ENCODE measurements around the gene WASF2.
"Not testable (repeated sequence)": the region's sequence is repeated elsewhere in the genome, so short reads cannot be mapped to it uniquely, and the experiment has no call there.

The WASF2 gene

DNA sequence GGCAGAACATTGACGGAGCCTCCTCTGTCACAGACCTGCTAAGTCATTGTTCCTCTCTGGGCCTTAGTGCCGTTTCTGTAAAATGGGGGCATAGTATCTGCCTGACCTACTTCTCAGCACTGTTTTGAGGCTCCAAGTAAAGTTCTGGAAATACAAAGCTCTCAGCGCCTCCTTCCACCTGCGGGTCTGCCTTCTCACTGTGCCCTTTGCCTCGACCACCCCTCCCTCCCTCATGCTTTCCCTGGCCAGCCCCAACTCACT, 15.4 kb upstream of the WASF2 start:
- no peak for DNase-seq (ENCODE audit: low read depth)
- H3K4me3 ChIP-seq (ENCODE audit: low read length) = no peak overlapping the region
- TF ChIP-seq CTCF (IDR thresholded peaks at IDR 0.05; ENCODE audit: insufficient read depth, low read depth, low read length, missing control alignments) = no peak

- H3K4me3 ChIP-seq (ENCODE audit: low read length) = no peak overlapping the region
- DNase-seq (ENCODE audit: low read depth) = peak; percentile 58
- no peak for TF ChIP-seq CTCF (IDR thresholded peaks at IDR 0.05; ENCODE audit: insufficient read depth, low read depth, low read length, missing control alignments)
Observed at GRCh38 chr1:27504588-27505419, 14.8 kb upstream of the WASF2 start.

GRCh38 chr1:27503844-27504587, 14.0 kb upstream of the WASF2 start:
- H3K4me3 ChIP-seq (ENCODE audit: low read length) = no peak overlapping the region
- DNase-seq (ENCODE audit: low read depth) = no peak
- no peak for TF ChIP-seq CTCF (IDR thresholded peaks at IDR 0.05; ENCODE audit: insufficient read depth, low read depth, low read length, missing control alignments)

DNA sequence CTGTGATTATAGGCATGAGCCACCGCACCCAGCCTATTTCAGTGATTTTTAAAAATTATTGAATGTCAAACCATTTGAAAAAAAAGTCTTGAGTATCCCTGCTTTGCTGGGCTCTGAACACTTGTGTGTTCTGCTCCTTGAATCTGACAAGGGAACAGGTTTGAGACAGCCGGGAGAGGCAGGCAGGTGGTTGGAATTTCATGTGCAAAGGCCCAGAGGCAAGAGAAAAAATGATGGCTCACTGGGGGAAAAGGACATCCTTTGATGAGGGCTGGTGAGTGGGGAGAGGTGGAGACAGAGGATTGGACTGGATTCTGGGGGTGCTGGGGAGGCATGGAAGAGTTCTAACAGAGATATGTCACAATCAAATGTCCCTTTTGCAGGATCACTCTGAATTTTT, 13.1 kb upstream of the WASF2 start:
- no peak for TF ChIP-seq CTCF (IDR thresholded peaks at IDR 0.05; ENCODE audit: insufficient read depth, low read depth, low read length, missing control alignments)
- no peak for DNase-seq (ENCODE audit: low read depth)
- H3K4me3 ChIP-seq (ENCODE audit: low read length) = no peak overlapping the region

- H3K4me3 ChIP-seq (ENCODE audit: low read length); DNase-seq (ENCODE audit: low read depth): not testable (repeated sequence)
Observed at GRCh38 chr1:27501159-27501558, 11.2 kb upstream of the WASF2 start.

DNA sequence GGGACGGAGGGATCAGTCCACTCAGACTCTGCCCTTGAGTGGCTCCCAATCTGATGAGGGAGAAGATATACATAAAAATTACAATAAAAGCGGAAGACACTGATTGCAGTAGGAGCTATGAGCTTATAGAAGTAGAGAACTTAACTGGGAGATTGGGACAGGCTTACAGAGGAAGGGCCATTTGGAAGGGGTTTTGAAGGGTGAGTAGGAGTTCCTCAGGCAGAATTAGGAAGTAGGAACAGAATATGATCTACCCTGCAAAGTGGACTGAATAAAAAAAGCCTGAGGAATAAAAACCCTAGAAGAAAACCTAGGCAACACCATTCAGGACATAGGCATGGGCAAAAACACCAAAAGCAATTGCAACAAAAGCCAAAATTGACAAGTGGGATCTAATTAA, 9.2 kb upstream of the WASF2 start:
- no peak for TF ChIP-seq CTCF (IDR thresholded peaks at IDR 0.05; ENCODE audit: insufficient read depth, low read depth, low read length, missing control alignments)
- no peak for DNase-seq (ENCODE audit: low read depth)
- no peak overlapping the region for H3K4me3 ChIP-seq (ENCODE audit: low read length)

DNA sequence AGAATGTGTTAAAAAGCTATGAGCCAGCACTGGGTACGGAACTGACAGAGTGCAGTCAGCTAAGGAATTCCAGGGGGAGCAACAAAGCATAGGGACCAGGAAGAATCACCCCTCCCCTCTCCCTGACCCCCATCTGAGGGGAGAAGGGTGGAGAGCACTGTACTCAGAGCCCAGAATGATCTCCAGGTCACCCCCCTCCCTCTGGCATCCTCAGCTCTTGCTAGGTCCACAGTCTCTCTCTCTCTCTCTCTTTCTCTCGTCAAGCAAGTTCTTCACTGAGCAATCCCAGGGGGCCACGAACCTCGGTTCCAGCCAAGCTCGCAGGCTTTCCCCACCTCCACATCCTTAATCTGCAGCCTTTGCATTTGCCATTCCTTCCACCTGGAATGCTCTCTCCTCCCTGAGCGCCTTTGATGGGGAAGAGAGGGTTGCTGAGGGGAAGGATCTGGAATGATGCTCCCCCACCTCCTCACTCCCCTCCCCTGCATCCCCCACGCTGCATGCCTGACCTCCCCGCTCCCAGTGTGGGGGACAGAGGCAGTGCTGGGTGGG, 6.7 kb upstream of the WASF2 start:
- no peak overlapping the region for H3K4me3 ChIP-seq (ENCODE audit: low read length)
- DNase-seq (ENCODE audit: low read depth) = no peak
- TF ChIP-seq CTCF (IDR thresholded peaks at IDR 0.05; ENCODE audit: insufficient read depth, low read depth, low read length, missing control alignments) = peak; percentile 42
